ENCODE measurements around the gene FILIP1L. TPM values are rescaled to one million over a fixed set of nuclear protein-coding genes. Genes with fewer than 3 reads are reported as not detected.

The FILIP1L gene
- total RNA-seq, 3 donors from 2014 or later = 8.9 to 37.0 (median 17.1) TPM

- no peak for TF ChIP-seq CTCF (IDR thresholded peaks at IDR 0.05)
- peaks cover 8% of the 10 kb centered on the region for H3K4me1 ChIP-seq (ENCODE audit: low read depth)
- no peaks in the 10 kb centered on the region for H3K9me3 ChIP-seq
- intact Hi-C loops (cut with DNase I, micrococcal nuclease) = no loop called here
- H3K36me3 ChIP-seq (ENCODE audit: low read depth) = no peaks in the 10 kb centered on the region
- no peak overlapping the region for H3K4me3 ChIP-seq
- no peak for DNase-seq
- no peak for ATAC-seq
Observed at GRCh38 chr3:99938270-99938911, 175.9 kb downstream of the FILIP1L start.

DNA sequence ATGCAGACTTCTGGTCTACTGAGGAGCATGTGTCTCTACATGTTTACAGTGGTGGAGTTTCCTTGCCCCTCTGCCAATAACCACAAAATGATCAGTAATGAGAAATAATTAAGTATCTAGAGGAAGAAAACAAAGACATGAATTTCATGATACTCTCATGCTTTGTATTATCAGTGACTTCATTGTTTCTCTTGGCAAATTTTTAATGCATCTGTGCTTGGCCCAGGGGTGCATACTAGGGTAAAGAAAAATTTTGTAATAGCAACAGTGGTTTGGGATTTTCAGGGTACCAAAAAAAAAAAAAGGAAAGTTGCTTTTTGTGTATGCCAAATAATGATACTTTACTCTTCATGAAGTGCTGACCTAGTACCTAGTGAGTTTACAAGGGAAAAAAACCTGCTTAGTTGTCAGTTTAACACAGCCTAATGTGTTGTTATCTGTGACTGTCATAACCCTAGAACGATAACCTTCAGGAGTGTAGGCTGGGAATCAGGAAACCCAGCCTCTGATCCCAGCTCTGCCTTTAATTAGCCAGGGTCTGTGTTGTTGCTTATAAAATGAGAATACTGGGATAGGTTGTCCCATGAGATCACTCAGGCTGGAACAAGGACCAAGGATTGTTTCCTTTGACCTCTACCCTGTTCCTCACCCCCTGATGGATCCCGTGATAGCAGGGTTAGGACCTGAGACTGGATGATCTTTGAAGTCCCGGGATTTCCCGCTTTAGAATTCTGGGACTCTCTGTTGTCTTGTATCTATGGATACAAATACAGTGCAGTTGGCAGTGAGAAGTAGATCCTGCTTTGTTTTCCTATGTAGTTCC is 179.1 kb downstream of the FILIP1L start:
- Histone ChIP-seq H3K9me3 (no peaks in the 10 kb centered on the region), H3K4me1 (ENCODE audit: low read depth) (peaks cover 11% of the 10 kb centered on the region), H3K36me3 (ENCODE audit: low read depth) (no peaks in the 10 kb centered on the region), H3K4me3 (no peak overlapping the region)
- TF ChIP-seq CTCF (IDR thresholded peaks at IDR 0.05) = no peak
- DNase-seq = no peak
- intact Hi-C loops (cut with DNase I, micrococcal nuclease) = no loop called here
- ATAC-seq = peak; percentile 84

DNA sequence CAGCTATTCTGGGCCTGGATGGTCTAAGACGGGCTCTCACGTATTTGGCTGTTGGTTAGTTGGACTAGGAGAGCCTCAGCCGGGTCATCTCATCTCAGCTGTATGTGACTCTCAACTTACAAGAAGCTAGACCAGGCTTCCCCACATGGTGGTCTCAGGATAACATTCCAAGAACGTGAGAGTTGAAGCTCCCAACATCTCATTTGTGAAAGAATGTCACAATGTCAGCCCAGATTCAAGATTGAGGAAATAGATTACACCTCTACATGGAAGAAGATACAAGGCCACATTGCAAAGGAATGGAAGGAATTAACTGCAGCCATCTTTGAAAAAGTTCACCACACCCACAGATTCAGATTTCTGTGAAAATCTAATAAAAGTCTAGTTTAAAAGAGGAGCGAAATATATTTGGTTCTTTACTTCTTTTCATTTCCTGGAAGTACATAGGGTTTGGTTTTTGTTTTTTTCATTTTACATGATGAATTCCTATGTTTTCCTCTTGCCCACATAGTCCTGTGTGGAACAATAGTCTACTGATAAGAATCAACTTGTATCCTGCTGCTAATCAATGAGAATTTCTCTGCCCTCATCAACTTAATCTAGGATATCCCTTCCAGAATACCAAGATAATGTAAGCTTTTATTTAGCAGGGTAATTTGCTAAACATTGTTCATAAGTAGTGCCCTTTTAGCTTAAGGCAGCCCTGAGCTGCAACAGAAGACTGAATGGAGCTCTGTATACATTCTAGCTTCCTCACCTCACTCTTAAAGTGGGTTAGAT is 180.1 kb downstream of the FILIP1L start:
- ATAC-seq = no peak
- H3K36me3 ChIP-seq (ENCODE audit: low read depth) = no peaks in the 10 kb centered on the region
- no peaks in the 10 kb centered on the region for H3K9me3 ChIP-seq
- H3K4me1 ChIP-seq (ENCODE audit: low read depth) = peaks cover 16% of the 10 kb centered on the region
- H3K4me3 ChIP-seq = no peak overlapping the region
- DNase-seq = no peak
- intact Hi-C loops (cut with DNase I, micrococcal nuclease) = no loop called here
- no peak for TF ChIP-seq CTCF (IDR thresholded peaks at IDR 0.05)

GRCh38 chr3:99931059-99931458 is 183.2 kb downstream of the FILIP1L start:
- Histone ChIP-seq H3K4me1 (ENCODE audit: low read depth) (peaks cover 19% of the 10 kb centered on the region), H3K9me3 (no peaks in the 10 kb centered on the region), H3K4me3 (no peak overlapping the region), H3K36me3 (ENCODE audit: low read depth) (no peaks in the 10 kb centered on the region)
- TF ChIP-seq CTCF (IDR thresholded peaks at IDR 0.05) = no peak
- DNase-seq (no peak), ATAC-seq (no peak)
- intact Hi-C loops (cut with DNase I, micrococcal nuclease) = no loop called here

GRCh38 chr3:99929745-99930139 is 184.6 kb downstream of the FILIP1L start:
- intact Hi-C loops (cut with DNase I, micrococcal nuclease) = loop anchor here in 1 of 2 donors (10.0 kb wide), 1 partner anchor 55 kb away; no protein-coding TSS in a partner anchor
- H3K9me3 ChIP-seq = no peaks in the 10 kb centered on the region
- no peak for TF ChIP-seq CTCF (IDR thresholded peaks at IDR 0.05)
- no peaks in the 10 kb centered on the region for H3K36me3 ChIP-seq (ENCODE audit: low read depth)
- H3K4me3 ChIP-seq = no peak overlapping the region
- DNase-seq = peak in 1 of 3 donors; percentile 45
- H3K4me1 ChIP-seq (ENCODE audit: low read depth) = peaks cover 20% of the 10 kb centered on the region
- peak; percentile 52 for ATAC-seq
